Ectodermal cell (in vitro differentiated cells): Measurements from ENCODE around the gene GJD4.

ENCODE experiments used
- H3K27ac ChIP-seq: 2 replicates; pipeline ENCODE4 v1.7.0; 2013; ENCODE audit warnings: mild to moderate bottlenecking, low read depth, low read length; ENCODE audit not compliant: insufficient read depth, poor library complexity, severe bottlenecking
- H3K27me3 ChIP-seq: 2 replicates; pipeline ENCODE4 v1.7.0; 2013; ENCODE audit warnings: mild to moderate bottlenecking, low read length; ENCODE audit not compliant: insufficient read depth, control insufficient read depth, poor library complexity, severe bottlenecking
- H3K36me3 ChIP-seq: one replicate; pipeline ENCODE4 v1.7.0; 2013; ENCODE audit warnings: low read length; ENCODE audit not compliant: control insufficient read depth, insufficient read depth
- H3K4me1 ChIP-seq: one replicate; pipeline ENCODE4 v1.7.0; 2013; ENCODE audit warnings: low read length; ENCODE audit not compliant: control insufficient read depth, insufficient read depth
- H3K4me3 ChIP-seq: 2 replicates; pipeline ENCODE4 v1.7.0; 2013; ENCODE audit warnings: low read depth, low read length, control low read depth; ENCODE audit not compliant: insufficient read depth
- H3K9me3 ChIP-seq: 2 replicates; pipeline ENCODE4 v1.7.0; 2013; ENCODE audit warnings: mild to moderate bottlenecking, low read length, moderate library complexity; ENCODE audit not compliant: control insufficient read depth
- WGBS, 2 experiments: methylation state at CpG; one replicate each; pipeline ENCODE4 v1.1.7; 2013; ENCODE audit warnings: missing lambda C conversion rate in 2 of 2; 5-methylcytosine and 5-hydroxymethylcytosine counted together

Gene GJD4

DNA sequence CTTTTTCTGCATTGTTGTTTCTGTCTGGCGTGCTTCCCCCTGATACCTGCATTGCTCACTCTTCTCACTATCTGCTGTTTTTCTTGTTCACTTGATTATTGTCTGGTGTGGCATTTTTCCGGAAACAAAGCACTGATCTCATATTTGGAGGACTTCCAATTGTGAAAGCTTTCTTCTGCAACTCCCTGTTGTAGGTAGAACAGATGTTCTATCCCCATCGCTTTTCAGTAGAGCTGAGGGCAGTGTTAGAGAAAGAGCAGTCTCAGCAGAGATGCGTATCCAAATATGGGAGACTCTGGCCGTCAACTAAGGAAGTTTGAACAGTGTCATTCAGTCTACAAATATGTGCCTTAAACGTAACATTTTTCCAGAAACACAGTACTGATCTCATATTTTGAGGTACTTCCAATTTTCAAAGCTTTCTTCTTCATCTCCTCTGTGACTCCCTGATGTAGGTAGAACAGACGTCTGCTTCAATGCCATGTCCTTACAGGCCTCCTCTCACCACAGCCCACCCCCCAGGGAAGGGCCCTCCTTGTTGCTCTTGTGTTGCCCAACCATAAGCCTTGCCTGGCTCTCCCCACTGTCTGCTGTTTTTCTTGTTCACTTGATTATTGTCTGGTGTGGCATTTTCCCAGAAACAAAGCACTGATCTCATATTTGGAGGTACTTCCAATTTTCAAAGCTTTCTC, 27.1 kb upstream of the GJD4 start:
- H3K4me3 ChIP-seq: no peak overlapping the region
- H3K9me3 ChIP-seq: no peaks in the 10 kb centered on the region
- no peaks in the 10 kb centered on the region for H3K4me1 ChIP-seq
- H3K27me3 ChIP-seq: no peaks in the 10 kb centered on the region
- 91 to 95% methylated on average over 7 of the region's 7 CpGs for WGBS, 2 experiments
- no peak overlapping the region for H3K27ac ChIP-seq
- no peaks in the 10 kb centered on the region for H3K36me3 ChIP-seq

- no peaks in the 10 kb centered on the region for H3K9me3 ChIP-seq
- H3K27ac ChIP-seq: no peak overlapping the region
- no peaks in the 10 kb centered on the region for H3K27me3 ChIP-seq
- no peaks in the 10 kb centered on the region for H3K4me1 ChIP-seq
- WGBS, 2 experiments: 91 to 94% methylated on average over 4 of the region's 4 CpGs
- H3K36me3 ChIP-seq: no peaks in the 10 kb centered on the region
- H3K4me3 ChIP-seq: no peak overlapping the region
These were observed 26.6 kb upstream of the GJD4 start for GRCh38 chr10:35578618-35578956.

DNA sequence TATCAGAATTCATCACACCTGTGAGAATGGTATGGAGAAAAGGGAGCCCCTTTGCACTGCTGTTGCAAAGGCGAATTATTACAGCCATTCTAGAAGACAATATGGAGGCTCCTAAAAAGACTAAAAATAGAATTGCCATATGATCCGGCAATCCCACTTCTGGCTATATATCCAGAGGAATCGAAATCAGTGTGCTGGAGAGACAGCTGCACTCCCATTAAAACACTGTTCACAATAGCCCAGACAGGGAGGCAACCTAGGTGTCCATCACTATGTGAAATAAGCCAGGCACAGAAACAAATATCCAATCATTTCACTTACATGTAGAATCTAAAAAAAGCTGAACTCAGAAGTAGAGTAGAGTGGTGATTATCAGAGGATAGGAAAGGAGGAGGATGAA, 26.0 kb upstream of the GJD4 start:
- Histone ChIP-seq H3K4me1 (no peaks in the 10 kb centered on the region), H3K9me3 (no peaks in the 10 kb centered on the region), H3K27me3 (no peaks in the 10 kb centered on the region), H3K36me3 (no peaks in the 10 kb centered on the region), H3K4me3 (no peak overlapping the region), H3K27ac (no peak overlapping the region)
- 93 to 94% methylated on average over 3 of the region's 3 CpGs for WGBS, 2 experiments

DNA sequence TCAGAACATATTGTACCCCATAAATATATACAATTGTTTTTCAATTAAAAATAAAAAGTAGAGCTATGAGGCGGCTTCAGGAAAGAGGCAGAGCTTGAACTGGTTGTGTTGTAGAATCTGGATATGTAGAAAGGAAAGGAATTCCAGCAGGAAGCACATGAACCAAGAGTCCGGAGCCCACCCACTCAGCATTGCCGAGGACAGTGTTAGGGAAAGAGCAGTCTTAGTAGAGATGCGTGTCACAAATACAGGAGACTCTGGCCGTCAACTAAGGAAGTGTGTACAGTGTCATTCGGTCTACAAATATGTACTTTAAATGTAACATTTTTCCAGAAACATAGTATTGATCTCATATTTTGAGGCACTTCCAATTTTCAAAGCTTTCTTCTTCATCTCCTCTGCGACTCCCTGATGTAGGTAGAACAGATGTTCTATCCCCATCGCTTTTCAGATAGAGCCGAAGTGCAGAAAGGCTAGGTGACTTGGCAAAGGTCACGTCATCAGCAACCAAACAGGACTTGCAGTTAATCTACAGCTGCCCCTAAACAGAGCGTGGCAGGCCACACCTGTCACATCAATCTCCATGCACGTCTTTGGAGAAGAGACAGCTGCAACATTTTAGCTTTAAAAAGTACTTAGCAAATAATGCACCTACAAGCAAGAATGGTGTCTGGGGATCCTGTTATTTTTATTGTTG, 25.3 kb upstream of the GJD4 start:
- H3K27ac ChIP-seq: no peak overlapping the region
- 92 to 94% methylated on average over 10 to 12 of the region's 12 CpGs for WGBS, 2 experiments

DNA sequence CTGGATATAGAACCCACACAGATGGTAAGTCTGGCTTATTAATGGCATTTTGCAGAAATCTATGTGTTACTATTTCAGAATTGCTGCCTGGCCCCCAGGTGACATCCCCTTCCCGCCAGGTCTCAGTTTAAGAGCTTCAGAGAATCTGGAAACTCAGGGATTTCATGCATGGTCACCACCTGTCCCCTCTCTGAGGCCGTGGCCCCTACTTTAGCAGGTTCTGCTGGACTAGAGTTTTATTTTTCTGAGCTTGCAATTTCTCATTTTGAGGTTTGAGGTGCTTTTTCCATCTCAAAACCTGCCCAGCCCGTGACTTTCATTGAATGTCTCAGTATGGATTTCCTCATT, 24.7 kb upstream of the GJD4 start:
- 91 to 98% methylated on average over 3 of the region's 3 CpGs for WGBS, 2 experiments
- H3K4me1 ChIP-seq: no peaks in the 10 kb centered on the region
- H3K27me3 ChIP-seq: no peaks in the 10 kb centered on the region
- H3K36me3 ChIP-seq: no peaks in the 10 kb centered on the region
- H3K9me3 ChIP-seq: no peaks in the 10 kb centered on the region
- H3K4me3 ChIP-seq: no peak overlapping the region
- H3K27ac ChIP-seq: no peak overlapping the region

More for the DNA sequence above, 25.3 kb upstream of the GJD4 start:
- Histone ChIP-seq H3K36me3 (no peaks in the 10 kb centered on the region), H3K27me3 (no peaks in the 10 kb centered on the region), H3K4me1 (no peaks in the 10 kb centered on the region), H3K9me3 (no peaks in the 10 kb centered on the region), H3K4me3 (no peak overlapping the region)

DNA sequence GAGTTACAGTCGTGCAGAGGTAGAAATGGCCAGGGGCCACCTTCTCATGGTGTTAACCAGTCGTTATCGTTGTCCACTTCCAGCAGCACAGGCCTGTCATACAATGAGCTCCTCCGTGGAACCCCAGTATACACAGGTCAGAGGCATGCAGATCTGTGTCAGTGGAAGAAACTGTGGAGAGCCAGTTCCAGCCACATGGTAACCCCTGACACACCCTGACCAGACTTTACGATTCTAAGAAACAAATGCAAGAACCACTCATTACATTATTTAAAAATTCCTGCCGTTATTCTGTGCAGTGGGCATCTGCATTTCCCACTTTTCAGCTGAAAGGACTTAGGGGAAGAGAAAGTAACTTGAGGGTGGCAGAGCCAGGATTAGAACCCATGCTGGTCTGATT, 23.5 kb upstream of the GJD4 start:
- Histone ChIP-seq H3K4me3 (no peak overlapping the region), H3K27me3 (no peaks in the 10 kb centered on the region), H3K36me3 (no peaks in the 10 kb centered on the region), H3K9me3 (no peaks in the 10 kb centered on the region), H3K4me1 (no peaks in the 10 kb centered on the region), H3K27ac (no peak overlapping the region)
- 96% methylated on average over 6 of the region's 6 CpGs for WGBS, 2 experiments

DNA sequence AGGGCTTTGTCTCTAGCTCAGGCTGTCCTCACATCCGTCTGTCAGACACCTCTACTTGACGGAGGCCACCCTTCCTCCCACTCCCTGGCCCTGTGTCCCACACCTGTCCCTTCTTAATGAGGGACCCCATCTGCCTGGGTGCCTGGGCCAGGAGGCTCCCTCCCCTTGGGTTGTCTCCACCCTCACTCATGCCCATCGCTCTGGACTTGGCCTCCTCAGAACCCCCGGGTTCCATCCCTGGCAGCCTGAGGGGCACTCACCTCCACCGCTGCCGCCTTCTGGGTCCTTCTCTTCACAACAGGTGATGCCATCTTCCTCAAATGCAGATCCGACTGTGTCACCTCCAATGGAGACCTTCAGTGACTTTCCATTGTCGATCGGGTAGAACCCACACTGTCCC, 20.2 kb upstream of the GJD4 start:
- WGBS, 2 experiments: 92 to 94% methylated on average over 9 of the region's 9 CpGs
- no peak overlapping the region for H3K4me3 ChIP-seq
- no peaks in the 10 kb centered on the region for H3K27me3 ChIP-seq
- H3K36me3 ChIP-seq: no peaks in the 10 kb centered on the region
- no peaks in the 10 kb centered on the region for H3K9me3 ChIP-seq
- no peaks in the 10 kb centered on the region for H3K4me1 ChIP-seq
- no peak overlapping the region for H3K27ac ChIP-seq

GRCh38 chr10:35585356-35585755, 19.8 kb upstream of the GJD4 start:
- Histone ChIP-seq H3K4me1 (no peaks in the 10 kb centered on the region), H3K27me3 (no peaks in the 10 kb centered on the region), H3K27ac (no peak overlapping the region), H3K4me3 (no peak overlapping the region), H3K36me3 (no peaks in the 10 kb centered on the region), H3K9me3 (no peaks in the 10 kb centered on the region)
- WGBS, 2 experiments: 94 to 95% methylated on average over 11 of the region's 11 CpGs

DNA sequence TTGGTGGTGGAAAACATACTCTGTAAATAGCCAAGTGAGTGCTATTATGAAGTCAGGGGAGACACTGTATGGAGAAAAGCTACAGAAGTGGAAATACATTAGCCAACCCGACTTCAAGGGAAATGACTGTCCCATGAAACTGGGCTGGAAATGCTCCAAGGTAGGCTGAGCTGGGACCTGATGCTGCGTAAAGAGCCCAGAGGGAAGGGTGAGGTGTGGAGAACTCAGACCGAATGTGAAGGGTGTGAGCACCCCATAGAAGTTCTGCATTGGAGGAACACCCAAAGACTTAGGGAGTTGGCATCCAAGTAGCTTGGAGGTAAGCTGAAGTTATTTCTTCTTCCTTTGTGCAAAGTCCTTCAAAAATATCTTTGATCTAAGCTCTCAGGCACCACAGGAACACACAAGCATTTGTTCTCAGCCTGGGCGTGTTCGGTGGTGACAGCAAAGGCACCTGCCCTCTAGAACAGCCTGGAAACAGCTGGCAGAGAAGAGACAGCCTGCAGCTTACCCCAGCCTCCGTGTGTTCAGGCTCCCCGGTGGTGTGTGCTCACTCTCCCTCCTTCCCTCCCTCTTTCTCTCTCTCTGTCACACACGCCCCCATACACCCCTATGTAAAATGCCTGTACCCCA, 19.1 kb upstream of the GJD4 start:
- Histone ChIP-seq H3K4me1 (no peaks in the 10 kb centered on the region), H3K27ac (no peak overlapping the region), H3K36me3 (no peaks in the 10 kb centered on the region), H3K9me3 (no peaks in the 10 kb centered on the region), H3K27me3 (no peaks in the 10 kb centered on the region), H3K4me3 (no peak overlapping the region)
- 85 to 92% methylated on average over 8 of the region's 8 CpGs for WGBS, 2 experiments

GRCh38 chr10:35588836-35589235, 16.3 kb upstream of the GJD4 start:
- no peaks in the 10 kb centered on the region for H3K4me1 ChIP-seq
- no peak overlapping the region for H3K4me3 ChIP-seq
- no peak overlapping the region for H3K27ac ChIP-seq

More at GRCh38 chr10:35588836-35589235, 16.3 kb upstream of the GJD4 start:
- no peaks in the 10 kb centered on the region for H3K27me3 ChIP-seq
- no peaks in the 10 kb centered on the region for H3K9me3 ChIP-seq
- no peaks in the 10 kb centered on the region for H3K36me3 ChIP-seq
